Left lung (tissue), 10 donors: ENCODE measurements around the gene PIGC. TPM values are rescaled to one million over a fixed set of nuclear protein-coding genes. Genes with fewer than 3 reads are reported as not detected.
A peak's percentile ranks its signal among the peaks of the same experiment; 100 is the strongest.

Experiments used
- ATAC-seq: fragments of 200-7000 bp; cut with Tn5 transposase; one replicate; pipeline ENCODE4 v1.9.1; 2020; ENCODE audit warnings: moderate library complexity
- DNase-seq, 4 donors: peaks; one replicate each; pipeline ENCODE4 v3.0.0-alpha.2; 2013 to 2020
- H3K27ac ChIP-seq, 2 donors: fragments of 200-600 bp; sonication (generic) in 1 of 2; one replicate each; pipeline versions ENCODE4 v1.5.0 to v1.8.0; 2020 to 2021
- H3K27me3 ChIP-seq, 2 donors: fragments of 200-600 bp; sonication (generic) in 1 of 2; one replicate each; pipeline versions ENCODE4 v1.5.0 to v1.8.0; 2020 to 2021
- H3K36me3 ChIP-seq, 2 donors: fragments of 200-600 bp; sonication (generic) in 1 of 2; one replicate each; pipeline versions ENCODE4 v1.5.0 to v1.8.0; 2020 to 2021
- H3K4me1 ChIP-seq, 2 donors: fragments of 200-600 bp; one replicate each; pipeline ENCODE4 v1.8.0; 2021
- H3K4me3 ChIP-seq, 2 donors: fragments of 200-600 bp; sonication (generic) in 1 of 2; one replicate each; pipeline versions ENCODE4 v1.5.0 to v1.8.0; 2020 to 2021; ENCODE audit warnings: mild to moderate bottlenecking in 1 of 2
- H3K9me3 ChIP-seq, 2 donors: fragments of 200-600 bp; sonication (generic) in 1 of 2; one replicate each; pipeline versions ENCODE4 v1.5.0 to v1.8.0; 2020 to 2021
- CTCF ChIP-seq, 2 donors: fragments of 200-600 bp; sonication (generic) in 1 of 2; IDR thresholded peaks; one replicate each; pipeline versions ENCODE4 v1.5.0 to v1.8.0; 2021; ENCODE audit warnings: antibody characterized with exemption in 2 of 2
- intact Hi-C, 2 donors: fragments of 100-400 bp; cut with DNase I; formaldehyde crosslinking; loops; one replicate each; pipeline versions ENCODE4 v1.11.2 to v1.14.2; 2022
- polyA plus RNA-seq, 6 donors: library from polyadenylated mRNA; unstranded; fragments of 120-200 nt; gene quantifications; one replicate each; pipeline ENCODE4 v1.2.1, GENCODE V29; 2013; ENCODE audit not compliant: insufficient read length in 6 of 6
- total RNA-seq, 2 donors: library from RNA; stranded (reverse); fragmentation: NEBNext Ultra II Directional; extraction: Animal tissue kit (Norgen Biotek cat#: 25700); gene quantifications; one replicate each; pipeline ENCODE4 v1.2.1, GENCODE V29; 2021
- donor health status: DM: no; HTN: yes; CAD: no.
- donor health status: DM: no; HTN: no; CAD: no.

Gene PIGC
- total and polyA plus RNA-seq, 8 donors: 22.3 to 45.8 (median 44.1) TPM

- no peak for DNase-seq
- intact Hi-C loops: no loop called here
- no peaks in the 10 kb centered on the region for H3K36me3 ChIP-seq
- no peaks in the 10 kb centered on the region for H3K9me3 ChIP-seq
- no peaks in the 10 kb centered on the region for H3K27me3 ChIP-seq
- H3K4me3 ChIP-seq: no peak overlapping the region
- H3K27ac ChIP-seq: no peak overlapping the region
- H3K4me1 ChIP-seq: peaks cover 0 to 3% of the 10 kb centered on the region in 2 donors
- no peak for ATAC-seq
- TF ChIP-seq CTCF (IDR thresholded peaks at IDR 0.05): no peak
Observed at GRCh38 chr1:172421974-172422604, 21.8 kb downstream of the PIGC start.

GRCh38 chr1:172420385-172420784 lies 23.5 kb downstream of the PIGC start, which contains the start of gene C1orf105:
C1orf105 (plus strand) TSS chr1:172420685; CDS start chr1:172420886, 201 bp downstream.
- DNase-seq (no peak), ATAC-seq (no peak)
- Histone ChIP-seq H3K36me3 (no peaks in the 10 kb centered on the region), H3K4me3 (no peak within 1 kb of the TSS), H3K27ac (no peak within 1 kb of the TSS), H3K27me3 (no peaks in the 10 kb centered on the region), H3K4me1 (no peaks in the 10 kb centered on the region), H3K9me3 (no peaks in the 10 kb centered on the region)
- TF ChIP-seq CTCF (IDR thresholded peaks at IDR 0.05): no peak
- intact Hi-C loops: no loop called here

- DNase-seq (no peak), ATAC-seq (peak; percentile 30)
- H3K27me3 ChIP-seq: no peaks in the 10 kb centered on the region
- H3K36me3 ChIP-seq: no peaks in the 10 kb centered on the region
- no peak overlapping the region for H3K4me3 ChIP-seq
- H3K4me1 ChIP-seq: no peaks in the 10 kb centered on the region
- H3K9me3 ChIP-seq: no peaks in the 10 kb centered on the region
- no peak overlapping the region for H3K27ac ChIP-seq
- intact Hi-C loops: no loop called here
- no peak for TF ChIP-seq CTCF (IDR thresholded peaks at IDR 0.05)
Observed at GRCh38 chr1:172417557-172417956, 26.3 kb downstream of the PIGC start.

GRCh38 chr1:172416496-172417035 lies 27.3 kb downstream of the PIGC start:
- Histone ChIP-seq H3K4me1 (no peaks in the 10 kb centered on the region), H3K36me3 (no peaks in the 10 kb centered on the region), H3K4me3 (no peak overlapping the region), H3K9me3 (no peaks in the 10 kb centered on the region), H3K27ac (no peak overlapping the region), H3K27me3 (no peaks in the 10 kb centered on the region)
- intact Hi-C loops: no loop called here
- ATAC-seq (no peak), DNase-seq (no peak)
- TF ChIP-seq CTCF (IDR thresholded peaks at IDR 0.05): no peak

- Histone ChIP-seq H3K27me3 (no peaks in the 10 kb centered on the region), H3K36me3 (no peaks in the 10 kb centered on the region), H3K27ac (no peak overlapping the region), H3K4me3 (no peak overlapping the region), H3K9me3 (no peaks in the 10 kb centered on the region), H3K4me1 (no peaks in the 10 kb centered on the region)
- intact Hi-C loops: no loop called here
- ATAC-seq: no peak
- no peak for TF ChIP-seq CTCF (IDR thresholded peaks at IDR 0.05)
- DNase-seq: no peak
Observed at GRCh38 chr1:172414331-172414730, 29.5 kb downstream of the PIGC start.
